GM23248 (cell line): Measurements from ENCODE around the gene SELP. TPM values are rescaled to one million over a fixed set of nuclear protein-coding genes. Genes with fewer than 3 reads are reported as not detected.
"Not testable (repeated sequence)": the region's sequence is repeated elsewhere in the genome, so short reads cannot be mapped to it uniquely, and the experiment has no call there.

ENCODE experiments used
- DNase-seq: peaks from one replicate; pipeline ENCODE4 v3.0.0-alpha.2; 2015
- H2AFZ ChIP-seq: fragments of 200-600 bp; sonication (generic); 2 replicates; pipeline ENCODE4 v1.6.1; 2016; ENCODE audit warnings: antibody characterized with exemption
- H3F3A ChIP-seq: fragments of 200-600 bp; sonication (generic); 2 replicates; pipeline ENCODE4 v1.6.1; 2016; ENCODE audit warnings: mild to moderate bottlenecking, antibody characterized with exemption, mixed run types; ENCODE audit not compliant: insufficient read depth
- H3K27ac ChIP-seq: fragments of 200-600 bp; sonication (generic); 2 replicates; pipeline ENCODE4 v1.5.1; 2016; ENCODE audit warnings: mild to moderate bottlenecking
- H3K27me3 ChIP-seq: fragments of 200-600 bp; sonication (generic); replicated peaks from 2 replicates; pipeline ENCODE4 v1.6.1; 2016; ENCODE audit warnings: mild to moderate bottlenecking; ENCODE audit not compliant: insufficient read depth
- H3K36me3 ChIP-seq: fragments of 200-600 bp; sonication (generic); 2 replicates; pipeline ENCODE4 v1.6.1; 2016; ENCODE audit warnings: low read depth, mild to moderate bottlenecking
- H3K4me1 ChIP-seq: fragments of 200-600 bp; sonication (generic); 2 replicates; pipeline ENCODE4 v1.6.1; 2016; ENCODE audit warnings: mild to moderate bottlenecking; ENCODE audit not compliant: insufficient read depth
- H3K4me2 ChIP-seq: fragments of 200-600 bp; sonication (generic); one replicate; pipeline ENCODE4 v1.6.1; 2016; ENCODE audit warnings: mild to moderate bottlenecking; ENCODE audit not compliant: unreplicated experiment
- H3K4me3 ChIP-seq: fragments of 200-600 bp; sonication (generic); 2 replicates; pipeline ENCODE4 v1.5.1; 2016; ENCODE audit warnings: mild to moderate bottlenecking
- H3K79me2 ChIP-seq: fragments of 200-600 bp; sonication (generic); 2 replicates; pipeline ENCODE4 v1.6.1; 2016; ENCODE audit warnings: mild to moderate bottlenecking; ENCODE audit not compliant: insufficient read depth
- H3K9ac ChIP-seq: fragments of 200-600 bp; sonication (generic); 2 replicates; pipeline ENCODE4 v1.6.1; 2016; ENCODE audit warnings: mild to moderate bottlenecking
- H3K9me2 ChIP-seq: fragments of 200-600 bp; sonication (generic); 2 replicates; pipeline ENCODE4 v1.6.1; 2016; ENCODE audit warnings: mixed run types, mild to moderate bottlenecking, moderate library complexity; ENCODE audit not compliant: insufficient read depth
- H3K9me3 ChIP-seq: fragments of 200-600 bp; sonication (generic); one replicate; pipeline ENCODE4 v1.6.1; 2017; ENCODE audit warnings: low read depth
- H4K20me1 ChIP-seq: fragments of 200-600 bp; sonication (generic); 2 replicates; pipeline ENCODE4 v1.6.0; 2016; ENCODE audit not compliant: insufficient read depth
- EZH2 ChIP-seq: fragments of 200-600 bp; sonication (generic); IDR thresholded peaks from 2 replicates; pipeline ENCODE4 v1.6.1; 2018; ENCODE audit warnings: antibody characterized with exemption, mild to moderate bottlenecking; ENCODE audit not compliant: insufficient read depth, poor library complexity, severe bottlenecking
- EZH2phosphoT487 ChIP-seq: fragments of 200-600 bp; sonication (generic); IDR thresholded peaks from 2 replicates; pipeline ENCODE4 v1.6.1; 2018; ENCODE audit warnings: antibody characterized with exemption, moderate library complexity, mild to moderate bottlenecking, low read depth; ENCODE audit not compliant: insufficient read depth
- WGBS, 2 experiments: methylation state at CpG; one replicate each; pipeline ENCODE4 v1.1.6; 2015 to 2017; ENCODE audit warnings: low lambda C conversion rate in 2 of 2, low coverage in 1 of 2; ENCODE audit errors: missing lambda C conversion rate in 2 of 2; 5-methylcytosine and 5-hydroxymethylcytosine counted together
- in situ Hi-C: fragments of 300-500 bp; cut with MboI; formaldehyde crosslinking; loops from 2 replicates; pipeline ENCODE4 v1.15.0; 2020
- polyA plus RNA-seq: library from polyadenylated mRNA; unstranded; fragments of >200 nt; fragmentation: Nextera tagmentation; extraction: Ambion mirVana; gene quantifications from 2 replicates; pipeline ENCODE4 v1.2.1, GENCODE V29; 2016
- total RNA-seq: library from RNA; depleted of rRNA; stranded (reverse); fragments of >200 nt; shearing (Covaris generic); gene quantifications from 2 replicates; pipeline ENCODE4 v1.2.3, GENCODE V29; 2014

Gene SELP
- total and polyA plus RNA-seq, 2 experiments from 2014 or later, result not detected

DNA sequence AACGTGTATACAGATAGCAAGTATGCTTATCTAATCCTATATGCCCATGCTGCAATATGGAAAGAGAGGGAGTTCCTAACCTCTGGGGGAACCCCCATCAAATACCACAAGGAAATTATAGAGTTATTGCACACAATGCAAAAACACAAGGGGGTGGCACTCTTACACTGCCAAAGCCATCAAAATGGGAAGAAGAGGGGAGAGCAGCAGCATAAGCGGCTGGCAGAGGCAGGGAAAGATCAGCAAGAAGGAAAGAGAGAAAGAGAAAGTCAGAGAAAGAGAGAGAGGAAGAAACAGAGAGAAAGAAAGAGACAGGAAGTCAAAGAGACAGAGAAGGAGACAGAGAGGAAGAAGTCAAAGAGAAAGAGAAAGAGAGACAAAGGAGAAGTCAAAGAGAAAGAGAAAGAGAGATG is 37.3 kb upstream of the SELP start:
- DNase-seq, H3K4me1 ChIP-seq, H3K9me2 ChIP-seq, in situ Hi-C loops, H3K9ac ChIP-seq, H3K27me3 ChIP-seq, H3K79me2 ChIP-seq, H3K4me3 ChIP-seq, H2AFZ ChIP-seq, H4K20me1 ChIP-seq, H3K9me3 ChIP-seq, H3F3A ChIP-seq, H3K36me3 ChIP-seq, H3K27ac ChIP-seq, H3K4me2 ChIP-seq: not testable (repeated sequence)
- WGBS, 2 experiments, result 22 to 41% methylated on average over 2 of the region's 2 CpGs

DNA sequence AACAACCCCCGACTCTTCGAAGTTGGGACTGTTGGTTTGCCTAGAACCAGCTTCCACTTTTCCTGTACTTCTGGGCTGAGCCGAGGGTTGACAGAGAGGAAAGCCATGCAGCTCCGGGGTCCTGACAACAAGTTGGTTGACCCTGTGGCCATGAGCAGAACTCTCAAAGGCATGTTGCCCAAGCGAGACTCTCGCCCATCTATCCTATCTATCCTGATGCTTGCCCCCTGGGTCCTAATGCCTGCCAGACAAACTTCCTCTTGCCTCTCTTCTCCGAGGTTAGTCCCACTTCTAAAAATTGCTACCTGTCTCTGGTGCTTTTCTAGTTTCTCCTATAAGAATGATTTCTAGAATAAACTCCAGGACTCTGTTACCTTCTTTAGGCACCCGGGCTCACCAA is 32.8 kb upstream of the SELP start:
- H3K4me1 ChIP-seq, H3F3A ChIP-seq, H4K20me1 ChIP-seq, H3K9me3 ChIP-seq, H3K27me3 ChIP-seq, DNase-seq, H3K4me2 ChIP-seq, H3K4me3 ChIP-seq, H2AFZ ChIP-seq, H3K36me3 ChIP-seq, H3K9ac ChIP-seq, H3K9me2 ChIP-seq, H3K27ac ChIP-seq, in situ Hi-C loops, H3K79me2 ChIP-seq: not testable (repeated sequence)
- WGBS, 2 experiments, result 49% methylated on average over 8 of the region's 8 CpGs

DNA sequence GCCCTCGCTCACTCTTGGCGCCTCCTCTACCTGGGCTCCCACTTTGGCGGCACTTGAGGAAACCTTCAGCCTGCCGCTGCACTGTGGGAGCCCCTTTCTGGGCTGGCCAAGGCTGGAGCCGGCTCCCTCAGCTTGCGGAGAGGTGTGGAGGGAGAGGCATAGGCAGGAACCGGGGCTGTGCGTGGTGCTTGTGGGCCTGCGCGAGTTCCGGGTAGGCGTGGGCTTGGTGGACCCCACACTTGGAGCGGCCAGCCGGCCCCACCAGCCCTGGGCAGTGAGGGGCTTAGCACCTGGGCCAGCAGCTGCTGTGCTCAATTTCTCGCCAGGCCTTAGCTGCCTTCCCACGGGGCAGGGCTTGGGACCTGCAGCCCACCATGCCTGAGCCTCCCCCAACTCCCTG is 31.1 kb upstream of the SELP start:
- H3K27me3 ChIP-seq, H2AFZ ChIP-seq, H3K36me3 ChIP-seq, in situ Hi-C loops, H3K4me2 ChIP-seq, H3K9ac ChIP-seq, H3K9me2 ChIP-seq, DNase-seq, H3K27ac ChIP-seq, H4K20me1 ChIP-seq, H3F3A ChIP-seq, H3K4me1 ChIP-seq, H3K4me3 ChIP-seq, H3K9me3 ChIP-seq, H3K79me2 ChIP-seq: not testable (repeated sequence)
- WGBS, 2 experiments, result 73 to 78% methylated on average over 13 to 15 of the region's 16 CpGs

DNA sequence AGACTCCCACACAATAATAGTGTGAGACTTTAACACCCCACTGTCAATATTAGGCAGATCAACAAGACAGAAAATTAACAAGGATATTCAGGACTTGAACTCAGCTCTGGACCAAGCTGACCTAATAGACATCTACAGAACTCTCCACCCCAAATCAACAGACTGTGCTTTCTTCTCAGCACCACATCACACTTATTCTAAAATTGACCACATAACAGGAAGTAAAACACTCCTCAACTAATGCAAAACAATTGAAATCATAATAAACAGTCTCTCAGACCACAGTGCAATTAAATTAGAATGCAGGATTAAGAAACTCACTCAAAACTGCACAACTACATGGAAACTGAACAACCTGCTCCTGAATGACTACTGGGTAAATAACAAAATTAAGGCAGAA is 28.9 kb upstream of the SELP start:
- H3K4me2 ChIP-seq, H3K4me3 ChIP-seq, H3K9ac ChIP-seq, H3K9me2 ChIP-seq, H3K4me1 ChIP-seq, H3K79me2 ChIP-seq, H3K27me3 ChIP-seq, H4K20me1 ChIP-seq, H2AFZ ChIP-seq, H3K36me3 ChIP-seq, H3K27ac ChIP-seq, H3F3A ChIP-seq, DNase-seq, H3K9me3 ChIP-seq, in situ Hi-C loops: not testable (repeated sequence)

DNA sequence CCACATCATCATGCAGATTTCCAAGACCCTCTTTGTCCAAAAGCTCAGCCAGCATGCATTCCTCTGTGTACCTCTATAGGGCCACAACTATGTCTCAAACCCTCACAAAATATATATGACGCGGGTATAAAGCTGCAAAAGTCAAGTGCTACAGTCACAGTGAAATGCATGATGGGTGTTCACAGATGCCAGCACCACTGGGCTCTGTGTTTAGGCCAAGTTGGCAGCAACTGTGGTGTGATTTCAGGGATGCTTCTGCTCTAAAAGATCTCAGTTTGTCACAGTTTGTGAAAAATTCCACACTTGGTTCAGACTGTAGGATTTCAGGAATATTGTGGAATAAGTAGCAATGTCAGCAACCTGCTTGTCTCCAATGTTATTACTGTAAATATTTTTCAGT is 23.9 kb upstream of the SELP start:
- no peaks in the 10 kb centered on the region for H3K4me1 ChIP-seq
- TF ChIP-seq EZH2phosphoT487 (no peak), EZH2 (no peak)
- no peak overlapping the region for H3K4me3 ChIP-seq
- no peaks in the 10 kb centered on the region for H3K27me3 ChIP-seq
- no peaks in the 10 kb centered on the region for H4K20me1 ChIP-seq
- no peaks in the 10 kb centered on the region for H3K9me2 ChIP-seq
- H3K36me3 ChIP-seq, result no peaks in the 10 kb centered on the region
- H3F3A ChIP-seq, result no peaks in the 10 kb centered on the region
- no peaks in the 10 kb centered on the region for H3K9me3 ChIP-seq
- in situ Hi-C loops, result no loop called here
- H3K9ac ChIP-seq, result no peak overlapping the region
- DNase-seq, result no peak
- H3K27ac ChIP-seq, result no peak overlapping the region
- H3K79me2 ChIP-seq, result no peaks in the 10 kb centered on the region
- 70 to 79% methylated on average over 2 of the region's 2 CpGs for WGBS, 2 experiments
- H2AFZ ChIP-seq, result no peak overlapping the region
- H3K4me2 ChIP-seq, result no peak overlapping the region
